GM18511 (cell line): ENCODE results near the gene NFE2.

Experiments
- ATAC-seq: cut with Tn5 transposase; IDR thresholded peaks from one replicate; pipeline ENCODE4 v1.9.1; 2021; ENCODE audit warnings: mild to moderate bottlenecking, moderate library complexity; ENCODE audit not compliant: unreplicated experiment

NFE2 gene

GRCh38 chr12:54253240-54253639 is 47.6 kb downstream of the NFE2 start:
- no peak for ATAC-seq

DNA sequence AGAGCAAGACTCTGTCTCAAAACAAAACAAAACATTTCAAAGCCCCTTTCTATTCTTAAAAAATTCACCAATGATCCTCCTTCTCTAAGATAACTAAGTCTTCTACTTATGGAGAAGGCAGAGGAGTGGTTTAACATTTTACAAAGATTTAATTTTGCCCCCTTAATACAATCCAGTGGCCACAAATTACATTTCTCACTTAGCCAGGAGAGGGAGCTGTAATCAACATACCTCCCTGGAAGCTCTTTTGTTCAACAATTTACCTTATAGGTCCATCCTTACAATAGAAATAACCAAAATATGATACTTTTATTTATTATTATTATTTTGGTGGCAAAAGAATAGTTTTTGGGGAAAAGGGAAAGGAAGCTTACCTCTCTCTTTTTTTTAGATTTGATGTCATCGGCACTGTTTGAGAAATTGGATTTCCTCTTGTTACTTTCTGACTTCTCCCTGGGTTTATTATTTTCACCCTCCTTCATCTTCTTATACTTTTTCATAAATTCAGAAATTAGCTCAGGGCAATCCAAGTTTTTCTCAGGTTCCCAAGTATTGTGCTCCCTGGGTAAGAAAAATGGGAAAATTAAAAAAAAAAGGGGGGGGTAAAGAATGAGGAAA is 49.0 kb downstream of the NFE2 start:
- ATAC-seq: no peak

- no peak for ATAC-seq
These were observed 51.3 kb downstream of the NFE2 start for GRCh38 chr12:54249489-54249888.

DNA sequence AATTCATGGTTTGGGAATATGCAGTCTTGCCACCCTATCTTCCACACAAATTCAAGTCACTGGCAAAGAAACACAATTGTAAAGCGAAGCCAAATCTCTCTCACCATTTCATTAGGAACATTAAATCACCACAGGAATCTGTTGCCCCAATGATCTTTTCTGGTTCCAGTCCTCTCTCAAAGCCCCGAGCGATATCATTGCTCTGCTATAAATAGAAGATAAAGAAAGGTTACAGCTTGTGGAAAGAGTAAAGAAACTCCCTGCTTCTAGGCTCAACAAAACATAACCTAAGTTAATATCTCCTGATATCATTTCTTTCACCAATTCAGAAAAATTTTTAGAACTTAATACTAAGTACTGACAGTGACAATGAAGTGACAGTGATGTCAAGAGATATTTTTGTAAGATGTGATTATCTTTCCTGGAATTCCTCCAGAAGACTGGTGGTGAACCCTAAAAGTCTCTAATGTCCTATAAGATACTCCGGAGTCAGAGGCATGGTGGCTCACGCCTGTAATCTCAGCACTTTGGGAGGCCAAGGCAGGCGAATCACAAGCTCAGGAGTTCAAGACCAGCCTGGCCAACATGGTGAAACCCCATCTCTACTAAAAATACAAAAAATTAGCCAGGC is 54.7 kb downstream of the NFE2 start:
- ATAC-seq: no peak
